Fibroblast of peridontal ligament (primary cell): ENCODE data around the gene CAMK2A.
"Not testable (repeated sequence)": the region's sequence is repeated elsewhere in the genome, so short reads cannot be mapped to it uniquely, and the experiment has no call there.

ENCODE experiments used
- DNase-seq: peaks from one replicate; pipeline ENCODE4 v3.0.0-alpha.2; 2010; ENCODE audit errors: extremely low read depth

CAMK2A gene

GRCh38 chr5:150235500-150235854 is 54.1 kb downstream of the CAMK2A start:
- DNase-seq: no peak

- DNase-seq: no peak
Measured at GRCh38 chr5:150234576-150235499, 54.7 kb downstream of the CAMK2A start.

- DNase-seq: not testable (repeated sequence)
Measured at GRCh38 chr5:150233706-150234105, 55.9 kb downstream of the CAMK2A start.

- no peak for DNase-seq
Measured at GRCh38 chr5:150230842-150231241, 58.7 kb downstream of the CAMK2A start.

- no peak for DNase-seq
Measured at GRCh38 chr5:150229571-150229970, 60.0 kb downstream of the CAMK2A start.

GRCh38 chr5:150227606-150228273 is 61.8 kb downstream of the CAMK2A start:
- peak; percentile 43 for DNase-seq

GRCh38 chr5:150227036-150227435 is 62.5 kb downstream of the CAMK2A start:
- DNase-seq: peak; percentile 10

- peak; percentile 39 for DNase-seq
Measured at GRCh38 chr5:150224483-150225027, 65.0 kb downstream of the CAMK2A start.

- no peak for DNase-seq
Measured at GRCh38 chr5:150223474-150223873, 66.1 kb downstream of the CAMK2A start.

GRCh38 chr5:150222906-150223305 is 66.7 kb downstream of the CAMK2A start:
- no peak for DNase-seq

- DNase-seq: no peak
Measured at GRCh38 chr5:150221471-150221870, 68.1 kb downstream of the CAMK2A start.

GRCh38 chr5:150219861-150220260 is 69.7 kb downstream of the CAMK2A start:
- DNase-seq: no peak

GRCh38 chr5:150219142-150219541 is 70.4 kb downstream of the CAMK2A start:
- DNase-seq: peak; percentile 12

- no peak for DNase-seq
Measured at GRCh38 chr5:150218693-150219035, 70.9 kb downstream of the CAMK2A start.

GRCh38 chr5:150217873-150218692 is 71.5 kb downstream of the CAMK2A start:
- peak; percentile 90 for DNase-seq

- no peak for DNase-seq
Measured at GRCh38 chr5:150217038-150217437, 72.5 kb downstream of the CAMK2A start.

- no peak for DNase-seq
Measured at GRCh38 chr5:150215979-150216944, 73.3 kb downstream of the CAMK2A start.

- peak; percentile 82 for DNase-seq
Measured at GRCh38 chr5:150214289-150214688, 75.3 kb downstream of the CAMK2A start.

GRCh38 chr5:150213530-150213929 is 76.0 kb downstream of the CAMK2A start:
- DNase-seq: peak; percentile 69

GRCh38 chr5:150211156-150212030 is 78.2 kb downstream of the CAMK2A start:
- DNase-seq: no peak
